Panc1 (cell line): Measurements from ENCODE around the gene TWNK. TPM values are rescaled to one million over a fixed set of nuclear protein-coding genes. Genes with fewer than 3 reads are reported as not detected.

ENCODE experiments used
- ATAC-seq: fragments of 200-7000 bp; cut with Tn5 transposase; 2 replicates; pipeline ENCODE4 v1.9.1; 2020; ENCODE audit warnings: mild to moderate bottlenecking, moderate library complexity
- BruUV-seq: library from RNA; stranded (reverse); fragments of 400-500 nt; replicated peaks from 2 replicates; lab custom pipeline; 2021; lab: Mats Ljungman, UMichigan
- CTCF ChIA-PET: fragments of 300-600 bp; sonication (Branson Sonifier 250); formaldehyde crosslinking; loops from one replicate; lab custom pipeline; 2022; ENCODE audit warnings: antibody characterized with exemption; lab: Charles Lee
- POLR2A ChIA-PET: fragments of 300-600 bp; sonication (Branson Sonifier 250); formaldehyde crosslinking; loops from one replicate; lab custom pipeline; 2022; ENCODE audit warnings: antibody characterized with exemption; lab: Charles Lee
- DNase-seq: peaks from one replicate; pipeline ENCODE4 v3.0.0-alpha.2; 2010; ENCODE audit warnings: low read depth, low spot score
- H3K27ac ChIP-seq: 2 replicates; pipeline ENCODE4 v1.5.1; 2011; ENCODE audit warnings: mild to moderate bottlenecking, low read length, inconsistent platforms
- H3K27me3 ChIP-seq: fragments of 200-500 bp; sonication (Bioruptor generic); 2 replicates; pipeline ENCODE4 v1.6.0; 2014; ENCODE audit warnings: low read length, inconsistent platforms; ENCODE audit not compliant: control insufficient read depth, insufficient read depth
- H3K36me3 ChIP-seq: fragments of 200-500 bp; sonication (Bioruptor generic); 2 replicates; pipeline ENCODE4 v1.5.1; 2014; ENCODE audit warnings: inconsistent platforms, mild to moderate bottlenecking, low read length, moderate library complexity; ENCODE audit not compliant: control insufficient read depth, insufficient read depth
- H3K4me1 ChIP-seq: 2 replicates; pipeline ENCODE4 v1.5.1; 2011; ENCODE audit warnings: inconsistent platforms, mild to moderate bottlenecking, low read length, moderate library complexity; ENCODE audit not compliant: control insufficient read depth, insufficient read depth
- H3K4me3 ChIP-seq, 2 experiments: 2 replicates each; pipeline ENCODE4 v1.5.1; 2011 to 2012; ENCODE audit warnings: low read depth in 2 of 2, low read length in 2 of 2, mild to moderate bottlenecking in 2 of 2, inconsistent platforms in 1 of 2, moderate library complexity in 1 of 2
- H3K9me3 ChIP-seq: fragments of 200-500 bp; sonication (Bioruptor generic); 2 replicates; pipeline ENCODE4 v1.5.1; 2014; ENCODE audit warnings: low read depth, mild to moderate bottlenecking, inconsistent platforms, low read length, moderate library complexity; ENCODE audit not compliant: control insufficient read depth, insufficient read depth
- POLR2AphosphoS5 ChIP-seq: IDR thresholded peaks from 2 replicates; pipeline ENCODE4 v1.6.1; 2012; ENCODE audit warnings: mild to moderate bottlenecking, low read depth, low read length, moderate library complexity
- SIN3A ChIP-seq: IDR thresholded peaks from 2 replicates; pipeline ENCODE4 v1.6.1; 2012; ENCODE audit warnings: low read depth, mild to moderate bottlenecking, low read length, moderate library complexity, borderline replicate concordance; ENCODE audit not compliant: insufficient read depth
- TCF7L2 ChIP-seq: IDR thresholded peaks from 2 replicates; pipeline ENCODE4 v1.6.1; 2011; ENCODE audit warnings: mild to moderate bottlenecking, low read depth, low read length, inconsistent platforms
- in situ Hi-C: cut with HindIII; loops from 2 replicates; pipeline ENCODE4 v1.10.0; 2016; ENCODE audit warnings: low sequenced_read_pairs, low pct_unique_long_range_greater_than_20kb
- intact Hi-C: fragments of 100-400 bp; cut with micrococcal nuclease; formaldehyde crosslinking; loops from one replicate; pipeline ENCODE4 v1.10.0; 2022; ENCODE audit not compliant: unreplicated experiment
- total RNA-seq: library from RNA; stranded (reverse); gene quantifications from one replicate; pipeline ENCODE4 v1.2.1, GENCODE V29; 2021; ENCODE audit not compliant: unreplicated experiment
- TF ChIP-seq, protein P1 (sequence below), 2 experiments: IDR thresholded peaks; 2 replicates each; pipeline ENCODE4 v1.6.1; 2011 to 2012; ENCODE audit warnings: low read depth in 2 of 2, control low read depth in 1 of 2, low read length in 1 of 2, mild to moderate bottlenecking in 1 of 2, moderate library complexity in 1 of 2; ENCODE audit not compliant: insufficient read depth in 1 of 2
- TF ChIP-seq, protein P2 (sequence below): fragments of 450-650 bp; IDR thresholded peaks from 2 replicates; pipeline ENCODE4 v1.5.1; 2017; ENCODE audit warnings: mild to moderate bottlenecking

TWNK gene
- total RNA-seq, 1 experiment from 2014 or later: 30.5 TPM

DNA sequence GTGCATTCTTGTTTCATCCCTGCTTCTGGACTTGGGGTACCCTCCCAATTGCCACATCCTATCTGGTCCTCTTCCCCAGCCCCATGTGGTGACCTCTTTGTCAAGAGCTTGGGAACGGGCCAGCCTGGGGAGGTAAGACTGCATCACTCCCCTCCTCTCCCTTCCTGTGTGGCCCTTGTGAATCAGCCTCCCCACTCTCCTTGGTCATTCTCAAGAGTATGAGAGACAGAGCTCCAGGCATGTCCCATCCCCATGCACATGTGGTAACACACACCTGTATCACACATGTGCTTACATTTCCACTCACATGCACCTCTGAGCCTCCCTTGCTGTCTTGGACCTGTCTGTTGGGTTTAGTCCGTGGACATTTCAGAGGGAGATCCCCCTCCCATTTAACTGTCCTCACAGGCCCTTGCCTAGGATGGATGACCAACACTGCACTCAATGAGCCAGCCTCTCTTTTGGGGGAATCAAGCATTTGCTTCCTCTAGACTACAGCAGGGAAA is 2.6 kb upstream of the TWNK start:
- peaks cover 27% of the 10 kb centered on the region for H3K4me1 ChIP-seq
- intact Hi-C loops: no loop called here
- H3K27me3 ChIP-seq: no peaks in the 10 kb centered on the region
- peaks cover 12% of the 10 kb centered on the region for H3K36me3 ChIP-seq
- no TSS peak for BruUV-seq
- DNase-seq (no peak), ATAC-seq (no peak)
- ChIA-PET CTCF (interaction anchor here (0.6 kb wide), 1 partner anchor 56 kb away, joined by 17 read pairs; no protein-coding TSS in a partner anchor), POLR2A (no interaction called here)
- H3K9me3 ChIP-seq: no peaks in the 10 kb centered on the region
- H3K27ac ChIP-seq: no peak overlapping the region
- TF ChIP-seq, protein P1, sequence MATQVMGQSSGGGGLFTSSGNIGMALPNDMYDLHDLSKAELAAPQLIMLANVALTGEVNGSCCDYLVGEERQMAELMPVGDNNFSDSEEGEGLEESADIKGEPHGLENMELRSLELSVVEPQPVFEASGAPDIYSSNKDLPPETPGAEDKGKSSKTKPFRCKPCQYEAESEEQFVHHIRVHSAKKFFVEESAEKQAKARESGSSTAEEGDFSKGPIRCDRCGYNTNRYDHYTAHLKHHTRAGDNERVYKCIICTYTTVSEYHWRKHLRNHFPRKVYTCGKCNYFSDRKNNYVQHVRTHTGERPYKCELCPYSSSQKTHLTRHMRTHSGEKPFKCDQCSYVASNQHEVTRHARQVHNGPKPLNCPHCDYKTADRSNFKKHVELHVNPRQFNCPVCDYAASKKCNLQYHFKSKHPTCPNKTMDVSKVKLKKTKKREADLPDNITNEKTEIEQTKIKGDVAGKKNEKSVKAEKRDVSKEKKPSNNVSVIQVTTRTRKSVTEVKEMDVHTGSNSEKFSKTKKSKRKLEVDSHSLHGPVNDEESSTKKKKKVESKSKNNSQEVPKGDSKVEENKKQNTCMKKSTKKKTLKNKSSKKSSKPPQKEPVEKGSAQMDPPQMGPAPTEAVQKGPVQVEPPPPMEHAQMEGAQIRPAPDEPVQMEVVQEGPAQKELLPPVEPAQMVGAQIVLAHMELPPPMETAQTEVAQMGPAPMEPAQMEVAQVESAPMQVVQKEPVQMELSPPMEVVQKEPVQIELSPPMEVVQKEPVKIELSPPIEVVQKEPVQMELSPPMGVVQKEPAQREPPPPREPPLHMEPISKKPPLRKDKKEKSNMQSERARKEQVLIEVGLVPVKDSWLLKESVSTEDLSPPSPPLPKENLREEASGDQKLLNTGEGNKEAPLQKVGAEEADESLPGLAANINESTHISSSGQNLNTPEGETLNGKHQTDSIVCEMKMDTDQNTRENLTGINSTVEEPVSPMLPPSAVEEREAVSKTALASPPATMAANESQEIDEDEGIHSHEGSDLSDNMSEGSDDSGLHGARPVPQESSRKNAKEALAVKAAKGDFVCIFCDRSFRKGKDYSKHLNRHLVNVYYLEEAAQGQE (IDR thresholded peaks at IDR 0.05; ENCODE audit: insufficient read depth in 1 of 2, low read depth in 2 of 2, low read length in 1 of 2): no peak
- no peak for TF ChIP-seq SIN3A
- TF ChIP-seq, protein P2, sequence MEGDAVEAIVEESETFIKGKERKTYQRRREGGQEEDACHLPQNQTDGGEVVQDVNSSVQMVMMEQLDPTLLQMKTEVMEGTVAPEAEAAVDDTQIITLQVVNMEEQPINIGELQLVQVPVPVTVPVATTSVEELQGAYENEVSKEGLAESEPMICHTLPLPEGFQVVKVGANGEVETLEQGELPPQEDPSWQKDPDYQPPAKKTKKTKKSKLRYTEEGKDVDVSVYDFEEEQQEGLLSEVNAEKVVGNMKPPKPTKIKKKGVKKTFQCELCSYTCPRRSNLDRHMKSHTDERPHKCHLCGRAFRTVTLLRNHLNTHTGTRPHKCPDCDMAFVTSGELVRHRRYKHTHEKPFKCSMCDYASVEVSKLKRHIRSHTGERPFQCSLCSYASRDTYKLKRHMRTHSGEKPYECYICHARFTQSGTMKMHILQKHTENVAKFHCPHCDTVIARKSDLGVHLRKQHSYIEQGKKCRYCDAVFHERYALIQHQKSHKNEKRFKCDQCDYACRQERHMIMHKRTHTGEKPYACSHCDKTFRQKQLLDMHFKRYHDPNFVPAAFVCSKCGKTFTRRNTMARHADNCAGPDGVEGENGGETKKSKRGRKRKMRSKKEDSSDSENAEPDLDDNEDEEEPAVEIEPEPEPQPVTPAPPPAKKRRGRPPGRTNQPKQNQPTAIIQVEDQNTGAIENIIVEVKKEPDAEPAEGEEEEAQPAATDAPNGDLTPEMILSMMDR: no peak
- no peak for TF ChIP-seq POLR2AphosphoS5
- H3K4me3 ChIP-seq: no peak overlapping the region
- in situ Hi-C loops: no loop called here

DNA sequence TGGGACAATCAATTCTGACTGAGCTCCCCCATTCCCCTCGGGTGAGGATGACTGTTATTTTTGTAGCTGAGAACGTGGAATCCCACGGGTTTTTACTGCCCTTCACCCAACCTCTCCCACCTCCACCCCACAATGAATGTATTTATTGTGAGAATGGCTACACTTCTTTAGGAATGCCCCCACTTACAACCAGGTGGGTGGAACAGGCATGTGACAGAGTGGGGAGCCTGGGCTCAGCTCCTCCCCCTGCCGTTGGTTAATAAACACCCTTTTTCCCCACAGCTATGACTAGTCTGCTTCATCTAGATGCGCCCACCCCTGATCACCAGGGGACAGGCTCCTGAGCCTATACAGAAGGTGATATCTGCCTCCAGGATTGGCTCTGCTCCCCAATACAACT is 2.0 kb upstream of the TWNK start:
- TF ChIP-seq, protein P2: no peak
- TF ChIP-seq TCF7L2 (no peak), POLR2AphosphoS5 (0 out of 2 replicates have a peak, but pooled peaks have one; percentile 28), SIN3A (no peak)
- TF ChIP-seq, protein P1 (IDR thresholded peaks at IDR 0.05; ENCODE audit: insufficient read depth in 1 of 2, low read depth in 2 of 2, low read length in 1 of 2): no peak
- POLR2A ChIA-PET: no interaction called here
- H3K4me3 ChIP-seq: no peak overlapping the region
- intact Hi-C loops (no loop called here), in situ Hi-C loops (no loop called here)
- H3K9me3 ChIP-seq: no peaks in the 10 kb centered on the region
- DNase-seq (no peak), ATAC-seq (no peak)
- no TSS peak for BruUV-seq
- CTCF ChIA-PET: interaction anchor here (0.6 kb wide), 1 partner anchor 56 kb away, joined by 17 read pairs; no protein-coding TSS in a partner anchor
- H3K4me1 ChIP-seq: peaks cover 30% of the 10 kb centered on the region
- peaks cover 18% of the 10 kb centered on the region for H3K36me3 ChIP-seq
- no peak overlapping the region for H3K27ac ChIP-seq
- H3K27me3 ChIP-seq: no peaks in the 10 kb centered on the region
